Endothelial cell of umbilical vein (primary cell): ENCODE results near the gene HSPA1A. TPM values are rescaled to one million over a fixed set of nuclear protein-coding genes. Genes with fewer than 3 reads are reported as not detected.

Experiments
- BruUV-seq: library from RNA; stranded (reverse); fragments of 400-500 nt; replicated peaks from 2 replicates; lab custom pipeline; 2021; lab: Mats Ljungman, UMichigan
- CTCF ChIA-PET: fragments of 300-600, 350-600 bp; sonication (Branson Sonifier 250); formaldehyde crosslinking; loops from one replicate; lab custom pipeline; 2021; ENCODE audit warnings: antibody characterized with exemption, inconsistent platforms; lab: Charles Lee
- POLR2A ChIA-PET: fragments of 300-600, 350-600 bp; sonication (Branson Sonifier 250); formaldehyde crosslinking; loops from one replicate; lab custom pipeline; 2021; ENCODE audit warnings: antibody characterized with exemption, inconsistent platforms; lab: Charles Lee
- DNase-seq: peaks from one replicate; pipeline ENCODE4 v3.0.0-alpha.2; 2011; ENCODE audit warnings: low read depth, low spot score
- FAIRE-seq: peaks from 2 replicates; lab custom pipeline; 2011; peaks lifted over from hg19 to GRCh38; lab: Jason Lieb, UNC
- H2AFZ ChIP-seq: 2 replicates; pipeline ENCODE4 v1.6.0; 2012; ENCODE audit warnings: low read depth, low read length, control low read depth, inconsistent platforms
- H3K27ac ChIP-seq: 2 replicates; pipeline ENCODE4 v1.5.1; 2011; ENCODE audit warnings: low read depth, mild to moderate bottlenecking, control low read depth, low read length, moderate library complexity; ENCODE audit not compliant: insufficient read depth
- H3K27me3 ChIP-seq, 2 experiments: 2 replicates each; pipeline versions ENCODE4 v1.6.0 to v1.6.1; 2011; ENCODE audit warnings: low read length in 2 of 2, mixed read lengths in 1 of 2; ENCODE audit not compliant: control insufficient read depth in 2 of 2, insufficient read depth in 2 of 2
- H3K36me3 ChIP-seq, 2 experiments: 2 replicates in 1 of 2; 3 replicates in 1 of 2; pipeline ENCODE4 v1.5.1; 2011; ENCODE audit warnings: low read length in 2 of 2, mild to moderate bottlenecking in 1 of 2, moderate library complexity in 1 of 2; ENCODE audit not compliant: control insufficient read depth in 2 of 2, insufficient read depth in 2 of 2; ENCODE audit errors: extremely low read depth in 1 of 2
- H3K4me1 ChIP-seq: 3 replicates; pipeline ENCODE4 v1.5.1; 2011; ENCODE audit warnings: mild to moderate bottlenecking, low read length; ENCODE audit not compliant: control insufficient read depth, insufficient read depth; ENCODE audit errors: extremely low read depth
- H3K4me2 ChIP-seq: 2 replicates; pipeline ENCODE4 v1.6.1; 2011; ENCODE audit warnings: low read length, control low read depth, mixed read lengths; ENCODE audit not compliant: insufficient read depth
- H3K4me3 ChIP-seq, 3 experiments: fragments of 200-600 bp in 1 of 3; sonication (generic), shearing (Covaris generic) in 1 of 3; replicated peaks in 1 of 3; 2 replicates each; pipeline ENCODE4 v1.5.1; 2011 to 2016; ENCODE audit warnings: control low read depth in 3 of 3, low read length in 3 of 3, mild to moderate bottlenecking in 2 of 3, inconsistent platforms in 1 of 3, low read depth in 1 of 3, moderate library complexity in 1 of 3; ENCODE audit not compliant: insufficient read depth in 1 of 3
- H3K79me2 ChIP-seq: 2 replicates; pipeline ENCODE4 v1.6.0; 2012; ENCODE audit warnings: low read length, inconsistent platforms; ENCODE audit not compliant: control insufficient read depth, insufficient read depth
- H3K9ac ChIP-seq: replicated peaks from 2 replicates; pipeline ENCODE3; 2011; ENCODE audit warnings: low read length, control low read depth; ENCODE audit not compliant: insufficient read depth; ENCODE audit errors: extremely low read depth
- H3K9me1 ChIP-seq: replicated peaks from 3 replicates; pipeline ENCODE4 v1.6.0; 2011; ENCODE audit warnings: mild to moderate bottlenecking, low read length; ENCODE audit not compliant: control insufficient read depth, insufficient read depth; ENCODE audit errors: extremely low read depth
- H3K9me3 ChIP-seq: replicated peaks from 2 replicates; pipeline ENCODE4 v1.5.1; 2012; ENCODE audit warnings: low read length, inconsistent platforms; ENCODE audit not compliant: control insufficient read depth, insufficient read depth
- H4K20me1 ChIP-seq: replicated peaks from 2 replicates; pipeline ENCODE3; 2011; ENCODE audit warnings: mild to moderate bottlenecking, low read length; ENCODE audit not compliant: control insufficient read depth, insufficient read depth; ENCODE audit errors: extremely low read depth
- CTCF ChIP-seq, 2 donors: IDR thresholded peaks; 1 replicate in 1 of 2; 2 replicates in 1 of 2; pipeline ENCODE4 v1.5.1; 2011; ENCODE audit warnings: low read length in 2 of 2, mild to moderate bottlenecking in 2 of 2, moderate library complexity in 2 of 2, control low read depth in 1 of 2, inconsistent platforms in 1 of 2, low read depth in 1 of 2; ENCODE audit not compliant: insufficient read depth in 1 of 2; ENCODE audit errors: extremely low read depth in 1 of 2
- EZH2 ChIP-seq: IDR thresholded peaks from 2 replicates; pipeline ENCODE4 v1.6.1; 2012; ENCODE audit warnings: borderline replicate concordance, low read depth, mild to moderate bottlenecking, moderate library complexity, low read length, inconsistent platforms; ENCODE audit not compliant: severe bottlenecking
- FOS ChIP-seq: IDR thresholded peaks from 2 replicates; pipeline ENCODE4 v1.6.1; 2011; ENCODE audit warnings: mild to moderate bottlenecking, low read length, moderate library complexity, borderline replicate concordance; ENCODE audit not compliant: insufficient read depth
- GATA2 ChIP-seq: IDR thresholded peaks from 2 replicates; pipeline ENCODE4 v1.7.0; 2011; ENCODE audit warnings: low read depth, mild to moderate bottlenecking, moderate library complexity, mixed read lengths, low read length; ENCODE audit not compliant: insufficient read length, insufficient read depth
- JUN ChIP-seq: IDR thresholded peaks from 2 replicates; pipeline ENCODE4 v1.6.1; 2011; ENCODE audit warnings: borderline replicate concordance, low read depth; ENCODE audit not compliant: insufficient read length, insufficient read depth
- MAX ChIP-seq: IDR thresholded peaks from 2 replicates; pipeline ENCODE4 v1.6.1; 2011; ENCODE audit not compliant: insufficient read depth, insufficient read length
- MYC ChIP-seq: IDR thresholded peaks from one replicate; pipeline ENCODE4 v1.6.1; 2011; ENCODE audit warnings: mild to moderate bottlenecking, low read depth, low read length
- POLR2A ChIP-seq: IDR thresholded peaks from 2 replicates; pipeline ENCODE4 v1.6.1; 2012; ENCODE audit warnings: low read depth, mild to moderate bottlenecking, control low read depth, low read length
- POLR2AphosphoS5 ChIP-seq: IDR thresholded peaks from 2 replicates; pipeline ENCODE4 v1.6.1; 2012; ENCODE audit warnings: low read depth, mild to moderate bottlenecking, control low read depth, low read length, moderate library complexity; ENCODE audit not compliant: insufficient read depth
- dilution Hi-C: fragments of 300-500 bp; cut with MboI; formaldehyde crosslinking; loops from one replicate; pipeline ENCODE4 v1.15.0; 2019; ENCODE audit warnings: low sequenced_read_pairs; ENCODE audit not compliant: extremely low pct_ligation_motif_present
- intact Hi-C: fragments of 100-400 bp; cut with micrococcal nuclease; formaldehyde crosslinking; loops from one replicate; pipeline ENCODE4 v1.10.0; 2022
- polyA plus RNA-seq, 4 experiments: library from polyadenylated mRNA; depleted of rRNA in 3 of 4; stranded (reverse) in 3 of 4; unstranded in 1 of 4; fragments of >200 nt; gene quantifications; 2 replicates each; pipeline versions ENCODE4 v1.2.1 to v1.2.3, GENCODE V29; 2011 to 2012; ENCODE audit warnings: missing spikeins in 1 of 4
- total RNA-seq: library from RNA; stranded (reverse); gene quantifications from 2 replicates; pipeline ENCODE4 v1.2.3, GENCODE V29; 2021

HSPA1A gene
- total and polyA plus RNA-seq, 2 donors (not counting 3 experiments of a cell fraction or from before 2014, with no cell fraction given) = 56.0 to 58.3 TPM

- DNase-seq (no peak), FAIRE-seq (no peak)
- POLR2A ChIA-PET = no interaction called here
- BruUV-seq = no TSS peak
- intact Hi-C loops = loop anchor here (1.0 kb wide), 1 partner anchor 9 kb away; the partner anchor contains the start of gene LSM2
- H3K27ac ChIP-seq = no peak overlapping the region
- CTCF ChIA-PET = interaction anchor here (1.2 to 2.7 kb wide), 3 partner anchors 10 to 59 kb away, joined by 4 to 28 read pairs (median 18); partner anchors contain the start of genes HSPA1A, HSPA1L and LSM2
- no peaks in the 10 kb centered on the region for H3K9me3 ChIP-seq
- dilution Hi-C loops = no loop called here
- H3K79me2 ChIP-seq = peaks cover 18% of the 10 kb centered on the region
- no peak overlapping the region for H3K4me2 ChIP-seq
- H3K36me3 ChIP-seq = no peaks in the 10 kb centered on the region
- no peak overlapping the region for H3K4me3 ChIP-seq
- no peaks in the 10 kb centered on the region for H4K20me1 ChIP-seq
- TF ChIP-seq POLR2A (no peak), FOS (no peak), GATA2 (no peak)
- no peaks in the 10 kb centered on the region for H3K27me3 ChIP-seq
- no peak overlapping the region for H2AFZ ChIP-seq
- H3K9me1 ChIP-seq = no peaks in the 10 kb centered on the region
- peaks cover 15% of the 10 kb centered on the region for H3K4me1 ChIP-seq
- no peak overlapping the region for H3K9ac ChIP-seq
These were observed 18.4 kb upstream of the HSPA1A start for GRCh38 chr6:31796993-31797385.

- POLR2A ChIA-PET = no interaction called here
These were observed 17.8 kb upstream of the HSPA1A start for GRCh38 chr6:31797588-31797987.

More at GRCh38 chr6:31797588-31797987, 17.8 kb upstream of the HSPA1A start:
- Histone ChIP-seq H4K20me1 (no peaks in the 10 kb centered on the region), H3K4me1 (peaks cover 13% of the 10 kb centered on the region), H3K9me1 (no peaks in the 10 kb centered on the region), H3K36me3 (no peaks in the 10 kb centered on the region), H3K9ac (no peak overlapping the region), H3K79me2 (peaks cover 18% of the 10 kb centered on the region), H2AFZ (no peak overlapping the region), H3K27ac (no peak overlapping the region), H3K4me3 (no peak overlapping the region), H3K9me3 (no peaks in the 10 kb centered on the region), H3K4me2 (no peak overlapping the region), H3K27me3 (no peaks in the 10 kb centered on the region)
- TF ChIP-seq CTCF (IDR thresholded peaks at IDR 0.05; ENCODE audit: extremely low read depth in 1 of 2, insufficient read depth in 1 of 2, low read depth in 1 of 2, low read length in 2 of 2) (no peak), FOS (no peak), POLR2A (no peak), MAX (no peak), JUN (no peak), EZH2 (no peak), GATA2 (no peak), POLR2AphosphoS5 (no peak), MYC (no peak)
- DNase-seq (no peak), FAIRE-seq (no peak)
- CTCF ChIA-PET = interaction anchor here (2.5 kb wide), 1 partner anchor 17 kb away, joined by 18 read pairs; the partner anchor contains the start of genes HSPA1A and HSPA1L
- no TSS peak for BruUV-seq
- intact Hi-C loops (no loop called here), dilution Hi-C loops (no loop called here)
